ENCODE measurements around the gene IL18RAP. TPM values are rescaled to one million over a fixed set of nuclear protein-coding genes. Genes with fewer than 3 reads are reported as not detected.

Gene IL18RAP
- total RNA-seq, 1 donor, result 0.09 TPM

GRCh38 chr2:102420290-102420689 is 2.7 kb upstream of the IL18RAP start:
- no peak for DNase-seq (ENCODE audit: low read depth)
- no peak for TF ChIP-seq CTCF (IDR thresholded peaks at IDR 0.05; ENCODE audit: insufficient read depth, low read length)

GRCh38 chr2:102421890-102422759 is 835 bp upstream of the IL18RAP start:
- H3K4me3 ChIP-seq (ENCODE audit: low read depth, low read length), result no peak overlapping the region
- no peak for DNase-seq (ENCODE audit: low read depth)
- no peak for TF ChIP-seq CTCF (IDR thresholded peaks at IDR 0.05; ENCODE audit: insufficient read depth, low read length)

More at GRCh38 chr2:102420290-102420689, 2.7 kb upstream of the IL18RAP start:
- no peak overlapping the region for H3K4me3 ChIP-seq (ENCODE audit: low read depth, low read length)

- no peak for DNase-seq (ENCODE audit: low read depth)
- TF ChIP-seq CTCF (IDR thresholded peaks at IDR 0.05; ENCODE audit: insufficient read depth, low read length), result no peak
- no peak overlapping the region for H3K4me3 ChIP-seq (ENCODE audit: low read depth, low read length)
Measured at GRCh38 chr2:102423368-102423767, 408 bp downstream of the IL18RAP start.

GRCh38 chr2:102424754-102425153 is 1.8 kb downstream of the IL18RAP start:
- DNase-seq (ENCODE audit: low read depth), result no peak
- no peak overlapping the region for H3K4me3 ChIP-seq (ENCODE audit: low read depth, low read length)
- no peak for TF ChIP-seq CTCF (IDR thresholded peaks at IDR 0.05; ENCODE audit: insufficient read depth, low read length)

- no peak for TF ChIP-seq CTCF (IDR thresholded peaks at IDR 0.05; ENCODE audit: insufficient read depth, low read length)
- no peak overlapping the region for H3K4me3 ChIP-seq (ENCODE audit: low read depth, low read length)
- DNase-seq (ENCODE audit: low read depth), result no peak
Measured at GRCh38 chr2:102425441-102426132, 2.6 kb downstream of the IL18RAP start.

GRCh38 chr2:102427249-102427648 is 4.3 kb downstream of the IL18RAP start:
- no peak for DNase-seq (ENCODE audit: low read depth)
- H3K4me3 ChIP-seq (ENCODE audit: low read depth, low read length), result no peak overlapping the region
- TF ChIP-seq CTCF (IDR thresholded peaks at IDR 0.05; ENCODE audit: insufficient read depth, low read length), result no peak

Measured in fibroblast of the aortic adventitia (primary cell).